Measurements from ENCODE around the gene SPINK4. TPM values are rescaled to one million over a fixed set of nuclear protein-coding genes. Genes with fewer than 3 reads are reported as not detected.

Gene SPINK4
- total and polyA plus RNA-seq, 4 donors: not detected

DNA sequence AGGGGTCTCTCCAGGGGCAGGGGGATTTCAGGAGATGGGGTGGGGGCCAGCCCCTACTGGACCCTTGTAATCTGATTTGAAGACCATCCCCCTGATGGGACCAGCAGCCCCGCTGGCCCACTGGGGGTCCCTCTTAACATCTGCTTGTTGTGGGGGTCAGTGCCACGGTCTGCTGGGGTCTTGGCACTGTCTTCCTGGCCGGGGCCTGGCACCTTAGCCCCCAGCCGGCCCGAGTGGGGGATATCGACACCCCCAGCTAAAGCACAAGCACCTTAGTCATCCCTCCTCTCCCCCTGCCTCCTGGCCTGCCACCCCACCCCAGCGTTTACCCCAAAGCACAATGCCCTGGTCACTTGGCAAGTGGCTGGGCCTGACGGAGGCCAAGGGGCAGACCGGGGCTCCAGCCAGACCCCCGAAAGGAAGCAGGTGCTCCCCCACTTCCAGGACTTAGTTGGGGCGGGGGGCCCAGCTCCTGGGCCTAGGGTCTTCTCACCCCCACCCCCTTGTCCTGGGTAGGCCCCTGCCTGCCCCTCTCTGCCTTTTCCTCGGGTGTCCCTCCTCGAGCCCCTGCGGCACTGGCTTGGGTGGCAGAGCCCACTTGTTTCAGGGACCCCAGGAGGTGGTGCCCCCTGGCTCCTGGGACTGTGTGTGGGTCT lies 49.0 kb downstream of the SPINK4 start:
- Histone ChIP-seq H3K27me3 (ENCODE audit: control insufficient read depth in 3 of 3, insufficient read depth in 3 of 3, low read length in 2 of 3) (no peaks in the 10 kb centered on the region), H3K4me3 (no peak overlapping the region), H3K9ac (ENCODE audit: insufficient read depth in 1 of 2, low read length in 2 of 2) (no peak overlapping the region), H3K9me3 (ENCODE audit: control insufficient read depth in 4 of 4, insufficient read depth in 3 of 4, low read length in 3 of 4) (no peaks in the 10 kb centered on the region), H3K27ac (ENCODE audit: low read depth in 1 of 2, low read length in 1 of 2) (peak overlapping the region in 1 of 2 donors; percentile 100), H3K36me3 (ENCODE audit: control insufficient read depth in 4 of 4, insufficient read depth in 4 of 4, low read length in 4 of 4) (peaks cover 0 to 5% (median 4%) of the 10 kb centered on the region in 4 donors), H3K4me1 (ENCODE audit: control insufficient read depth in 5 of 5, insufficient read depth in 5 of 5, low read length in 5 of 5) (peaks cover 0 to 16% (median 5%) of the 10 kb centered on the region in 5 donors)
- DNase-seq (peak in 1 of 3 donors; percentile 11), ATAC-seq (ENCODE audit: insufficient read depth, low FRiP score) (no peak)
- 59 to 74% methylated on average over 14 of the region's 14 CpGs for WGBS, 2 donors
- TF ChIP-seq, protein P1, sequence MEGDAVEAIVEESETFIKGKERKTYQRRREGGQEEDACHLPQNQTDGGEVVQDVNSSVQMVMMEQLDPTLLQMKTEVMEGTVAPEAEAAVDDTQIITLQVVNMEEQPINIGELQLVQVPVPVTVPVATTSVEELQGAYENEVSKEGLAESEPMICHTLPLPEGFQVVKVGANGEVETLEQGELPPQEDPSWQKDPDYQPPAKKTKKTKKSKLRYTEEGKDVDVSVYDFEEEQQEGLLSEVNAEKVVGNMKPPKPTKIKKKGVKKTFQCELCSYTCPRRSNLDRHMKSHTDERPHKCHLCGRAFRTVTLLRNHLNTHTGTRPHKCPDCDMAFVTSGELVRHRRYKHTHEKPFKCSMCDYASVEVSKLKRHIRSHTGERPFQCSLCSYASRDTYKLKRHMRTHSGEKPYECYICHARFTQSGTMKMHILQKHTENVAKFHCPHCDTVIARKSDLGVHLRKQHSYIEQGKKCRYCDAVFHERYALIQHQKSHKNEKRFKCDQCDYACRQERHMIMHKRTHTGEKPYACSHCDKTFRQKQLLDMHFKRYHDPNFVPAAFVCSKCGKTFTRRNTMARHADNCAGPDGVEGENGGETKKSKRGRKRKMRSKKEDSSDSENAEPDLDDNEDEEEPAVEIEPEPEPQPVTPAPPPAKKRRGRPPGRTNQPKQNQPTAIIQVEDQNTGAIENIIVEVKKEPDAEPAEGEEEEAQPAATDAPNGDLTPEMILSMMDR (IDR thresholded peaks at IDR 0.05; ENCODE audit: control extremely low read depth, extremely low read depth): no peak

DNA sequence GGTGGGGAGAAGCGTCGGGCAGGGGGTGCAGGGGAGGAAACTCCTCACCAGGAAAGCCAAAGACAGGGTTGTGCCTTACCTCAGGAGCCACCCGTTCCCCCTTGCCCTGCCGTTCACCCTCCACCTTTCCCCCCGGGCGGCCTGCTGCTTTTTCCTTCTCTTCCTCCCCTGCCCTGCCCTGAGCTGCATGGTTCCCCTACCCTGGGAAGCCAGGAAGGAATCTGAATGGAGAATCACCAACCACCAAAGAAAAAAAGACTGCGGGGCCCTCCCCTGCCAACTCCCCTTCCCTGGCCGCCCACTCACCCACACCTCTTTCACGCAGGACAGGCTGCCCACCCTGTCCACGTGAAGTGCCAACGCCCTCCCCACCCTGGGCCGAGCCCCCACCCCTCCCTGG lies 49.5 kb downstream of the SPINK4 start:
- peaks cover 0 to 16% (median 5%) of the 10 kb centered on the region in 5 donors for H3K4me1 ChIP-seq (ENCODE audit: control insufficient read depth in 5 of 5, insufficient read depth in 5 of 5, low read length in 5 of 5)
- ATAC-seq (ENCODE audit: insufficient read depth, low FRiP score): no peak
- WGBS, 2 donors: 1 to 6% methylated on average over 10 to 12 of the region's 12 CpGs
- H3K9ac ChIP-seq (ENCODE audit: insufficient read depth in 1 of 2, low read length in 2 of 2): peak overlapping the region; percentile 69 to 96
- no peaks in the 10 kb centered on the region for H3K9me3 ChIP-seq (ENCODE audit: control insufficient read depth in 4 of 4, insufficient read depth in 3 of 4, low read length in 3 of 4)
- peaks cover 0 to 5% (median 4%) of the 10 kb centered on the region in 4 donors for H3K36me3 ChIP-seq (ENCODE audit: control insufficient read depth in 4 of 4, insufficient read depth in 4 of 4, low read length in 4 of 4)
- peak; percentile 25 to 35 (median 28) for DNase-seq
- TF ChIP-seq, protein P1 (IDR thresholded peaks at IDR 0.05; ENCODE audit: control extremely low read depth, extremely low read depth): no peak
- H3K4me3 ChIP-seq: no peak overlapping the region
- H3K27me3 ChIP-seq (ENCODE audit: control insufficient read depth in 3 of 3, insufficient read depth in 3 of 3, low read length in 2 of 3): no peaks in the 10 kb centered on the region
- H3K27ac ChIP-seq (ENCODE audit: low read depth in 1 of 2, low read length in 1 of 2): peak overlapping the region; percentile 96 to 100

DNA sequence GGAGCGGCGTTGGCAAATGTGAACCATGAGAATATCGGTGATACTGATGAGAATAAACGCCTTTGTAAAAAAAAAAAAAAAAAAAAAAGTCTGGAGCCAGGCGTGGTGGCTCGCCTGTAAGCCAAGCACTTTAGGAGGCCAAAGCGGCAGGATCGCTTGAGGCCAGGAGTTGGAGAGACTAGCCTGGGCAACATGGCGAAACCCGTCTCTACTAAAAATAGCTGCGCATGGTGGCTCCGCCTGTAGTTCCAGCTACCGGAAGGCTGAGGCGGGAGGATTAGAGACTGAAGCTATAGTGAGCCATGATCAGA lies 49.9 kb downstream of the SPINK4 start:
- Histone ChIP-seq H3K27ac (ENCODE audit: low read depth in 1 of 2, low read length in 1 of 2) (peak overlapping the region; percentile 96 to 100), H3K36me3 (ENCODE audit: control insufficient read depth in 4 of 4, insufficient read depth in 4 of 4, low read length in 4 of 4) (peaks cover 0 to 8% (median 5%) of the 10 kb centered on the region in 4 donors), H3K4me3 (peak overlapping the region; percentile 98), H3K9ac (ENCODE audit: insufficient read depth in 1 of 2, low read length in 2 of 2) (peak overlapping the region; percentile 96 to 97), H3K9me3 (ENCODE audit: control insufficient read depth in 4 of 4, insufficient read depth in 3 of 4, low read length in 3 of 4) (no peaks in the 10 kb centered on the region), H3K4me1 (ENCODE audit: control insufficient read depth in 5 of 5, insufficient read depth in 5 of 5, low read length in 5 of 5) (peaks cover 0 to 18% (median 5%) of the 10 kb centered on the region in 5 donors), H3K27me3 (ENCODE audit: control insufficient read depth in 3 of 3, insufficient read depth in 3 of 3, low read length in 2 of 3) (no peaks in the 10 kb centered on the region)
- 0 to 1% methylated on average over 14 of the region's 14 CpGs for WGBS, 2 donors
- TF ChIP-seq, protein P1 (IDR thresholded peaks at IDR 0.05; ENCODE audit: control extremely low read depth, extremely low read depth): no peak
- ATAC-seq (ENCODE audit: insufficient read depth, low FRiP score) (peak; percentile 32), DNase-seq (no peak)

Data from lung (tissue), 12 donors.